HG02943 (cell line): Measurements from ENCODE around the gene TTLL8.

ENCODE experiments used
- ATAC-seq: cut with Tn5 transposase; IDR thresholded peaks from one replicate; pipeline ENCODE4 v1.9.1; 2021; ENCODE audit warnings: mild to moderate bottlenecking, low read depth, moderate library complexity; ENCODE audit not compliant: unreplicated experiment

TTLL8 gene

GRCh38 chr22:50025993-50026392 lies 32.1 kb downstream of the TTLL8 start:
- no peak for ATAC-seq

GRCh38 chr22:50022171-50022819 lies 35.8 kb downstream of the TTLL8 start:
- ATAC-seq: no peak

GRCh38 chr22:50020606-50021005 lies 37.5 kb downstream of the TTLL8 start:
- ATAC-seq: no peak

- ATAC-seq: no peak
Measured at GRCh38 chr22:50019316-50019715, 38.8 kb downstream of the TTLL8 start.

GRCh38 chr22:50018608-50019285 lies 39.4 kb downstream of the TTLL8 start:
- ATAC-seq: no peak

GRCh38 chr22:50017701-50018224 lies 40.3 kb downstream of the TTLL8 start:
- ATAC-seq: no peak

GRCh38 chr22:50016988-50017700 lies 41.0 kb downstream of the TTLL8 start:
- no peak for ATAC-seq

GRCh38 chr22:50016308-50016987 lies 41.6 kb downstream of the TTLL8 start:
- no peak for ATAC-seq

- ATAC-seq: no peak
Measured at GRCh38 chr22:50015451-50016307, 42.4 kb downstream of the TTLL8 start.

GRCh38 chr22:50014655-50015401 lies 43.3 kb downstream of the TTLL8 start:
- ATAC-seq: no peak

GRCh38 chr22:50014053-50014501 lies 44.0 kb downstream of the TTLL8 start:
- no peak for ATAC-seq

- ATAC-seq: no peak
Measured at GRCh38 chr22:50012211-50013181, 45.6 kb downstream of the TTLL8 start, which contains the start of gene IL17REL. IL17REL (minus strand) TSS chr22:50012765; CDS start chr22:50012646, 119 bp downstream.

GRCh38 chr22:50011447-50012210 lies 46.5 kb downstream of the TTLL8 start:
- no peak for ATAC-seq

GRCh38 chr22:50010676-50011446 lies 47.2 kb downstream of the TTLL8 start:
- ATAC-seq: no peak

GRCh38 chr22:50009765-50010675 lies 48.1 kb downstream of the TTLL8 start:
- ATAC-seq: no peak
